OCI-LY7 (cell line): ENCODE results near the gene PPP3CA. TPM values are rescaled to one million over a fixed set of nuclear protein-coding genes. Genes with fewer than 3 reads are reported as not detected.

Experiments
- BruUV-seq: library from RNA; stranded (reverse); fragments of 400-500 nt; replicated peaks from 2 replicates; lab custom pipeline; 2021; lab: Mats Ljungman, UMichigan
- CTCF ChIA-PET: fragments of 300-600 bp; sonication (Branson Sonifier 250); formaldehyde crosslinking; loops from one replicate; lab custom pipeline; 2022; ENCODE audit warnings: antibody characterized with exemption; ENCODE audit not compliant: unreplicated experiment; lab: Charles Lee
- POLR2A ChIA-PET: fragments of 300-600 bp; sonication (Branson Sonifier 250); formaldehyde crosslinking; loops from one replicate; lab custom pipeline; 2022; ENCODE audit warnings: antibody characterized with exemption; lab: Charles Lee
- DNase-seq: peaks from one replicate; pipeline ENCODE4 v3.0.0-alpha.2; 2015; ENCODE audit warnings: low spot score
- H2AFZ ChIP-seq: fragments of 200-600 bp; sonication (generic), shearing (Covaris generic); 2 replicates; pipeline ENCODE4 v1.6.1; 2014; ENCODE audit warnings: mild to moderate bottlenecking, antibody characterized with exemption, low read length, moderate library complexity
- H3K27ac ChIP-seq: fragments of 200-600 bp; sonication (generic); 2 replicates; pipeline ENCODE4 v1.5.1; 2014; ENCODE audit warnings: mixed run types, low read depth, mild to moderate bottlenecking, moderate library complexity, low read length, inconsistent platforms; ENCODE audit not compliant: poor library complexity, severe bottlenecking
- H3K36me3 ChIP-seq: fragments of 200-600 bp; sonication (generic); 2 replicates; pipeline ENCODE4 v1.6.1; 2014; ENCODE audit warnings: mild to moderate bottlenecking, antibody characterized with exemption, low read length, moderate library complexity, mixed read lengths; ENCODE audit not compliant: insufficient read depth
- H3K4me1 ChIP-seq: fragments of 200-600 bp; sonication (generic); 2 replicates; pipeline ENCODE4 v1.5.1; 2014; ENCODE audit warnings: mild to moderate bottlenecking, low read length; ENCODE audit not compliant: insufficient read depth, poor library complexity, severe bottlenecking
- H3K4me2 ChIP-seq: fragments of 200-600 bp; sonication (generic); 2 replicates; pipeline ENCODE4 v1.6.1; 2014; ENCODE audit warnings: mild to moderate bottlenecking, low read length
- H3K4me3 ChIP-seq: fragments of 200-600 bp; sonication (generic); 2 replicates; pipeline ENCODE4 v1.5.1; 2014; ENCODE audit warnings: mild to moderate bottlenecking, low read depth, low read length; ENCODE audit not compliant: poor library complexity, severe bottlenecking
- H3K79me2 ChIP-seq: fragments of 200-600 bp; sonication (generic); 2 replicates; pipeline ENCODE4 v1.6.1; 2016; ENCODE audit warnings: low read depth, mild to moderate bottlenecking, low read length, moderate library complexity, mixed read lengths; ENCODE audit not compliant: insufficient read depth
- H3K9me2 ChIP-seq: fragments of 200-600 bp; sonication (generic); 2 replicates; pipeline ENCODE4 v1.6.1; 2016; ENCODE audit warnings: mild to moderate bottlenecking, low read length, mixed read lengths; ENCODE audit not compliant: insufficient read depth
- H3K9me3 ChIP-seq: fragments of 200-600 bp; sonication (generic); 2 replicates; pipeline ENCODE4 v1.6.1; 2014; ENCODE audit warnings: mild to moderate bottlenecking, mixed run types, low read length, mixed read lengths
- H4K20me1 ChIP-seq: fragments of 200-600 bp; sonication (generic); 2 replicates; pipeline ENCODE4 v1.6.1; 2014; ENCODE audit warnings: mild to moderate bottlenecking, antibody characterized with exemption, low read length, moderate library complexity, mixed read lengths; ENCODE audit not compliant: insufficient read depth
- EZH2phosphoT487 ChIP-seq: fragments of 200-600 bp; sonication (generic); IDR thresholded peaks from 2 replicates; pipeline ENCODE4 v1.6.1; 2018; ENCODE audit warnings: low read depth, borderline replicate concordance, mild to moderate bottlenecking, mixed run types, antibody characterized with exemption, low read length, moderate library complexity, mixed read lengths
- intact Hi-C: fragments of 100-400 bp; cut with micrococcal nuclease; formaldehyde crosslinking; loops from one replicate; pipeline ENCODE4 v1.10.0; 2022; ENCODE audit not compliant: unreplicated experiment
- total RNA-seq, 2 experiments: library from RNA; depleted of rRNA in 1 of 2; stranded (reverse); fragments of >200 nt in 1 of 2; shearing (Covaris generic) in 1 of 2; gene quantifications; 2 replicates each; pipeline ENCODE4 v1.2.3, GENCODE V29; 2014 to 2022
- TF ChIP-seq, protein P1 (sequence below): fragments of 200-600 bp; sonication (generic); conservative IDR thresholded peaks from 2 replicates; pipeline ENCODE4 v1.5.1; 2014; ENCODE audit warnings: mild to moderate bottlenecking, antibody characterized with exemption, low read length, moderate library complexity, mixed read lengths

The PPP3CA gene
- total RNA-seq, 2 experiments from 2014 or later = 9.2 to 13.6 TPM

DNA sequence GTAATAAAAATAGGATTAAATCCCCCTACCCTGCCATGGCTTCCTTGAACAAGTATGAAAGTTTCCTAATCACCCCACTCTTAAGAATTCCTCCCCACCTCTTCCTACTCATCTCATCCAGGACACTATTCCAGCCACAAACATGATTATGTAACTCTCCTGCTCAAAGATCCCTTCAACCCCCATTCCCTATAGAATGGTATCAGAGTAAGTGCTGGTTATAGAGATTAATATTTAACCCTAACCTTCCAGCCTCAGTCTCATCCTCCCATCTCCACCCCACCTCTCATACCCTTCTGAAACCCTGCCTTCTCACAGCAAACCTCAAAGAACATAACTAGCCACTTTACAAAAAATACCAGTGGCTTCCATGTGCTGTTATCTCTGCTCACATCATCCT lies 155.1 kb downstream of the PPP3CA start:
- no peaks in the 10 kb centered on the region for H3K4me1 ChIP-seq
- H3K27ac ChIP-seq = no peak overlapping the region
- no peaks in the 10 kb centered on the region for H3K9me2 ChIP-seq
- BruUV-seq = no TSS peak
- no peak overlapping the region for H3K4me2 ChIP-seq
- no peak overlapping the region for H3K4me3 ChIP-seq
- H3K9me3 ChIP-seq = no peaks in the 10 kb centered on the region
- H3K79me2 ChIP-seq = no peaks in the 10 kb centered on the region
- no peaks in the 10 kb centered on the region for H3K36me3 ChIP-seq
- TF ChIP-seq, protein P1, sequence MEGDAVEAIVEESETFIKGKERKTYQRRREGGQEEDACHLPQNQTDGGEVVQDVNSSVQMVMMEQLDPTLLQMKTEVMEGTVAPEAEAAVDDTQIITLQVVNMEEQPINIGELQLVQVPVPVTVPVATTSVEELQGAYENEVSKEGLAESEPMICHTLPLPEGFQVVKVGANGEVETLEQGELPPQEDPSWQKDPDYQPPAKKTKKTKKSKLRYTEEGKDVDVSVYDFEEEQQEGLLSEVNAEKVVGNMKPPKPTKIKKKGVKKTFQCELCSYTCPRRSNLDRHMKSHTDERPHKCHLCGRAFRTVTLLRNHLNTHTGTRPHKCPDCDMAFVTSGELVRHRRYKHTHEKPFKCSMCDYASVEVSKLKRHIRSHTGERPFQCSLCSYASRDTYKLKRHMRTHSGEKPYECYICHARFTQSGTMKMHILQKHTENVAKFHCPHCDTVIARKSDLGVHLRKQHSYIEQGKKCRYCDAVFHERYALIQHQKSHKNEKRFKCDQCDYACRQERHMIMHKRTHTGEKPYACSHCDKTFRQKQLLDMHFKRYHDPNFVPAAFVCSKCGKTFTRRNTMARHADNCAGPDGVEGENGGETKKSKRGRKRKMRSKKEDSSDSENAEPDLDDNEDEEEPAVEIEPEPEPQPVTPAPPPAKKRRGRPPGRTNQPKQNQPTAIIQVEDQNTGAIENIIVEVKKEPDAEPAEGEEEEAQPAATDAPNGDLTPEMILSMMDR = no peak
- TF ChIP-seq EZH2phosphoT487 = no peak
- POLR2A ChIA-PET = no interaction called here
- no peaks in the 10 kb centered on the region for H4K20me1 ChIP-seq
- CTCF ChIA-PET = no interaction called here
- DNase-seq = no peak
- intact Hi-C loops = no loop called here
- no peak overlapping the region for H2AFZ ChIP-seq

DNA sequence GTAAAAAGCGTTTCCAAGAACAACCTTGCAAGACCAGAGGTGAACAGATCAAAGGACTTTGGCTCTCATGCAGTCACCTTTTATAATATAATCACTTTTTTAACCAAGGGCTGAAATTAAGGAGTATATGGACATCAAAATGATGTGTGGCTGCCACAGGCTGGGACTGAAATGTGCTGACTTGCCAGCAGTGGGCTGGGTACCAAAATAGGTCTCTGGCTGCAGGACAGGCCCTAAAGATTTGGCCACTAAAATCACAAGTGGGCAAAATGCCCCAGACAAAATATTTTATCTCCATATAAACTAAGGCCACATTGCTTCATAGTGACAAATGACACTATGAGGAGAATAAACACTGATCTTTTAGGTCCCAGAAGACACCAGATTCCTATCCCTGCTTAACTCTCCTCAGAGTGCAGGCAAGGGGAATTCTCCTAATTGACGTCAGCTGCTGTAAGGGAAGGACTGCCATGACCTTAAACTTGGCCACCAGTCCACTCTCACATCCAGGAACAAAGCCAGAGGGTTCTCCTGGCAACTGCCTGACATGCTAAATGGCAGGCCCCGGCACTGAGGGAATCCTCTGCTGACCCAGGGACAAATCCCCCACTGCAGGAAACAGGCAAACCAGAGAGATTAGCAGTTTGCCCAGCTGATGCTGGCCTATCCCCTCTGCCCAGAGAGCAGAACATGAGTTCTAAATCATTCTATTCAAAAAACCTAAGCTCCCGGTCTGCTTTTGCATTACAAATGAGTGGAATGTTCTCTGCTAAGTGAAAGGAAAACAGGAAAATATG lies 155.8 kb downstream of the PPP3CA start:
- Histone ChIP-seq H3K27ac (no peak overlapping the region), H3K36me3 (no peaks in the 10 kb centered on the region), H4K20me1 (no peaks in the 10 kb centered on the region), H2AFZ (no peak overlapping the region), H3K4me1 (no peaks in the 10 kb centered on the region), H3K9me2 (no peaks in the 10 kb centered on the region), H3K4me3 (no peak overlapping the region), H3K9me3 (no peaks in the 10 kb centered on the region), H3K79me2 (no peaks in the 10 kb centered on the region), H3K4me2 (no peak overlapping the region)
- POLR2A ChIA-PET = no interaction called here
- CTCF ChIA-PET = no interaction called here
- DNase-seq = no peak
- intact Hi-C loops = no loop called here
- TF ChIP-seq, protein P1 = no peak
- no peak for TF ChIP-seq EZH2phosphoT487
- no TSS peak for BruUV-seq

DNA sequence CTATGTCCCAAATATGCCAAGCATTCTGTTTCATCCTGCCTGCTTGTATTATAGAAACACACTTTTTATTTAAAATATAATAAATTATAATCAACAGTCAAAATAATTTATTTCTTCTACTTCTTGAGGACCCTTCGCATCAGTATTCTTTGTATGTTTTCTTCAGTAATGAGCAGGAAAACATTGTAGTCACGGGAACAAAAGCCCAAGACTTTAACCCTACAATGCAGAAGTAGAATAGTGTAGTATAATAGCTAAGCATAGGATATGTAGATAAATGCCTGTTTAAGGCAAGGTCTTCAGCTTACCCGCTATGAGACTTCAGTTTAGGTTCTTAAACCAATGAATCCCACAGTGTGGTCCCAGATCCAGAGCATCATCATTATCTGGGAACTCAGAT lies 156.6 kb downstream of the PPP3CA start:
- intact Hi-C loops = no loop called here
- H3K27ac ChIP-seq = no peak overlapping the region
- H3K36me3 ChIP-seq = no peaks in the 10 kb centered on the region
- H3K9me3 ChIP-seq = no peaks in the 10 kb centered on the region
- H4K20me1 ChIP-seq = no peaks in the 10 kb centered on the region
- H3K4me2 ChIP-seq = no peak overlapping the region
- no peaks in the 10 kb centered on the region for H3K79me2 ChIP-seq
- DNase-seq = no peak
- BruUV-seq = no TSS peak
- no peaks in the 10 kb centered on the region for H3K4me1 ChIP-seq
- ChIA-PET CTCF (no interaction called here), POLR2A (no interaction called here)
- no peak overlapping the region for H3K4me3 ChIP-seq
- no peak overlapping the region for H2AFZ ChIP-seq
- H3K9me2 ChIP-seq = no peaks in the 10 kb centered on the region
- no peak for TF ChIP-seq EZH2phosphoT487
- TF ChIP-seq, protein P1 = no peak
